ENCODE data around the gene GPR65. TPM values are rescaled to one million over a fixed set of nuclear protein-coding genes. Genes with fewer than 3 reads are reported as not detected.

The GPR65 gene
- total and polyA plus RNA-seq, 4 donors: 2.1 to 8.1 (median 4.0) TPM

GRCh38 chr14:88007608-88008007 is 2.7 kb downstream of the GPR65 start:
- DNase-seq: no peak
- ATAC-seq (ENCODE audit: insufficient read depth, low FRiP score): no peak
- peaks cover 0 to 22% (median 0%) of the 10 kb centered on the region in 5 donors for H3K4me1 ChIP-seq (ENCODE audit: control insufficient read depth in 5 of 5, insufficient read depth in 5 of 5, low read length in 5 of 5)
- TF ChIP-seq CTCF (IDR thresholded peaks at IDR 0.05; ENCODE audit: control extremely low read depth, extremely low read depth): no peak
- no peak overlapping the region for H3K27ac ChIP-seq (ENCODE audit: low read depth in 1 of 2, low read length in 1 of 2)
- no peaks in the 10 kb centered on the region for H3K9me3 ChIP-seq (ENCODE audit: control insufficient read depth in 4 of 4, insufficient read depth in 3 of 4, low read length in 3 of 4)
- H3K9ac ChIP-seq (ENCODE audit: insufficient read depth in 1 of 2, low read length in 2 of 2): no peak overlapping the region
- WGBS, 2 donors: 73% methylated on average over 1 of the region's 1 CpG
- no peaks in the 10 kb centered on the region for H3K36me3 ChIP-seq (ENCODE audit: control insufficient read depth in 4 of 4, insufficient read depth in 4 of 4, low read length in 4 of 4)
- H3K27me3 ChIP-seq (ENCODE audit: control insufficient read depth in 3 of 3, insufficient read depth in 3 of 3, low read length in 2 of 3): no peaks in the 10 kb centered on the region
- H3K4me3 ChIP-seq: no peak overlapping the region

- no peaks in the 10 kb centered on the region for H3K27me3 ChIP-seq (ENCODE audit: control insufficient read depth in 3 of 3, insufficient read depth in 3 of 3, low read length in 2 of 3)
- H3K27ac ChIP-seq (ENCODE audit: low read depth in 1 of 2, low read length in 1 of 2): no peak overlapping the region
- WGBS, 2 donors: 93 to 99% methylated on average over 2 of the region's 2 CpGs
- H3K4me3 ChIP-seq: no peak overlapping the region
- H3K4me1 ChIP-seq (ENCODE audit: control insufficient read depth in 5 of 5, insufficient read depth in 5 of 5, low read length in 5 of 5): peaks cover 0 to 28% (median 0%) of the 10 kb centered on the region in 5 donors
- no peaks in the 10 kb centered on the region for H3K9me3 ChIP-seq (ENCODE audit: control insufficient read depth in 4 of 4, insufficient read depth in 3 of 4, low read length in 3 of 4)
- no peak for TF ChIP-seq CTCF (IDR thresholded peaks at IDR 0.05; ENCODE audit: control extremely low read depth, extremely low read depth)
- no peak overlapping the region for H3K9ac ChIP-seq (ENCODE audit: insufficient read depth in 1 of 2, low read length in 2 of 2)
- ATAC-seq (ENCODE audit: insufficient read depth, low FRiP score) (no peak), DNase-seq (no peak)
- no peaks in the 10 kb centered on the region for H3K36me3 ChIP-seq (ENCODE audit: control insufficient read depth in 4 of 4, insufficient read depth in 4 of 4, low read length in 4 of 4)
Observed at GRCh38 chr14:88008039-88008742, 3.3 kb downstream of the GPR65 start.

GRCh38 chr14:88009486-88009885 is 4.6 kb downstream of the GPR65 start:
- Histone ChIP-seq H3K4me1 (ENCODE audit: control insufficient read depth in 5 of 5, insufficient read depth in 5 of 5, low read length in 5 of 5) (peaks cover 0 to 38% (median 0%) of the 10 kb centered on the region in 5 donors), H3K4me3 (no peak overlapping the region), H3K36me3 (ENCODE audit: control insufficient read depth in 4 of 4, insufficient read depth in 4 of 4, low read length in 4 of 4) (no peaks in the 10 kb centered on the region), H3K27me3 (ENCODE audit: control insufficient read depth in 3 of 3, insufficient read depth in 3 of 3, low read length in 2 of 3) (no peaks in the 10 kb centered on the region), H3K27ac (ENCODE audit: low read depth in 1 of 2, low read length in 1 of 2) (no peak overlapping the region), H3K9ac (ENCODE audit: insufficient read depth in 1 of 2, low read length in 2 of 2) (no peak overlapping the region), H3K9me3 (ENCODE audit: control insufficient read depth in 4 of 4, insufficient read depth in 3 of 4, low read length in 3 of 4) (no peaks in the 10 kb centered on the region)
- DNase-seq (no peak), ATAC-seq (ENCODE audit: insufficient read depth, low FRiP score) (no peak)
- 74 to 78% methylated on average over 1 of the region's 1 CpG for WGBS, 2 donors
- no peak for TF ChIP-seq CTCF (IDR thresholded peaks at IDR 0.05; ENCODE audit: control extremely low read depth, extremely low read depth)

Data from lung (tissue), 12 donors.